ENCODE results near the gene DUSP16.
"Not testable (repeated sequence)": the region's sequence is repeated elsewhere in the genome, so short reads cannot be mapped to it uniquely, and the experiment has no call there.

Gene DUSP16

DNA sequence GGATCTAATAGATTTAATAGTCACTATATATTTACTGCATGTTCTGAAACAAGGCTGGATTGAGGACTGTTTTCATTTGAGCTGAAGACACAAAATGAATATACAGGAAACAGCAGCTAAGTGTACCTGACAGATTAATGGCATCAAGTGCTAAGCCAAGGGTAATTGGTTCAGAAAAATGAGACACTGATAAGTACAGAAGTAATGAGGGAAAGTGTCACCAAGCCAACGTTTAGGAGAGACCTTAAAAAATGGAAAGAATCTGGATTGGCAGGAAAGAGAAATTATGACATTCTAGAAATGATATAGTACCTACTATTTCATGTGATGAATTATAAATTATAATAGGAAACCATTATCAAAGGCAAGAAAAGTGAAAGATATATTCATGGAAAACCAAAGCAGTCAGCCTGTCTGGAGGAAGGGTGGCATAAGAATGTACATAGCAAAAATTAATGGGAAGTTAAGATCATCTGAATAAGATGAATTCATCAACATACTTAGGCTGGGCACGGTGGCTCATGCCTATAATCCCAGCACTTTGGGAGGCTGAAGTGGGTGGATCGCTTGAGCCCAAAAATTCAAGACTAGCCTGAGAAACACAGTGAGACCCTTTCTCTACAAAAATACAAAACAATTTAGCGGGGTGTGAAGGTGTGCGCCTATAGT lies 21.0 kb upstream of the DUSP16 start:
- DNase-seq (ENCODE audit: low read depth) = no peak

DNA sequence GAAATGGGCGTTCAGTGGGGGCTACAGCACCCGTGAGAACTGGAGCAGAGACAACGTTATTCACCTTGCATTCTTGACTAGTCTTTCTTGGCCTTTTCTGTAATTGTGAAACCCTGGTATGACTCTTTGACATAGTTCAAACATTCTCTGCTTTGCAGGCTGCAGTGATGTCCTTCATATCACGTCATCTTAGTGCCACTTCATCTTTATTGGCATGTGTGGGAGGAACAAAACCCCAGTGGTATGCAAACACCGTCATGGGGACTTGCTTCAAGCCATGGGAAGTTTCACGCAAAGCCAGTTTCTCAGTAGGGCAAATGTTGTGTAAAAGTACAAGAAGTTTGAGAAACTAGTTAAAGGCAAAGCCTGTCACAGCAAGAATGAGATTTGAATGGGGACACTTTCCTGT lies 20.2 kb upstream of the DUSP16 start:
- DNase-seq (ENCODE audit: low read depth) = peak; percentile 79

DNA sequence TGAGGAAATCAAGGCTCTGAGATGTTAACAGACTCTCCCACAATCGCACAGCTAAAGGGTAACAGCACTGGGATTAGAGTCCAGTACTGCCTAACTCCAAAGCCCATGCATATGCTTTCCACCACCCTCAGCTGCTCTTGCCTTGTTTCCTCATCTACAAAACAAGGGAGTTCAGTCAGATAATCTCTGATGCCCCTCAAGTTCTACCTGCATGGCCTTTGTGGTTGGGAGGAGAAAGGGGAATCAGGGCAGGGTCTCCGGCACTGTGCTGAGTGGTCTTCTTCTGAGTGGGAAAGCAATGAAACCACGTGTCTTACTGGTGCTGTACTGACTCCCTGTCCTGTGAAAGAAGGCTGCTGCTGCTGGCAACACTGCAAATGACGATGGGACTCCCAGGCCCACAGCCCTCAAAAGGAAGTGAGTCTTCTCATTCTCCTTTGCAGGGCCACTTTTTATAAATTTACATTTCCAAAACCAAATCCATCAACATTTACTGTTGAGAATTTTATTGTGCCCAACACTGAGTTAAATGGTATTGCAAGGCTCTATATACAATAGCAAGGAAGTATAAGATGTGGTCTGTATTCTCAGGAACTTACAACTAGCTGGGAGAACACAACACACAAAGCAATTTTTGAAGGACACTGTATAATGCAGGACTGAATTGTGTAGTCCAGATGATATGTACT lies 19.7 kb upstream of the DUSP16 start:
- no peak for DNase-seq (ENCODE audit: low read depth)

DNA sequence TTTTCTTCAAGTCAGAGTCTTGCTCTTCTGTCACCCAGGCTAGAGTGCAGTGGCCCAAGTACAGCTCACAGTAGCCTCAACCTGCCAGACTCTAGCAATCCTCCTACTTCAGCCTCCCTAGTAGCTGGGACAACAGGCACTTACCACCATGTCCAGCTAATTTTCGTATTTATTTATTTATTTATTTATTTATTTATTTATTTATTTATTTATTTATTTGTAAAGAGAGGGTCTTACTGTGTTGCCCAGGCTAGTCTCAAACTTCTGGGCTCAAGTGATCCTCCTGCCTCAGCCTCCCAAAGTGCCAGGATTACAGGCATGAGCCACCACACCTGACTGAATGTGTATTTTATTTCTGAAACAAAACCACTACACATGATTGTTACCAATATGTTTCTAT lies 18.1 kb upstream of the DUSP16 start:
- DNase-seq (ENCODE audit: low read depth) = not testable (repeated sequence)

DNA sequence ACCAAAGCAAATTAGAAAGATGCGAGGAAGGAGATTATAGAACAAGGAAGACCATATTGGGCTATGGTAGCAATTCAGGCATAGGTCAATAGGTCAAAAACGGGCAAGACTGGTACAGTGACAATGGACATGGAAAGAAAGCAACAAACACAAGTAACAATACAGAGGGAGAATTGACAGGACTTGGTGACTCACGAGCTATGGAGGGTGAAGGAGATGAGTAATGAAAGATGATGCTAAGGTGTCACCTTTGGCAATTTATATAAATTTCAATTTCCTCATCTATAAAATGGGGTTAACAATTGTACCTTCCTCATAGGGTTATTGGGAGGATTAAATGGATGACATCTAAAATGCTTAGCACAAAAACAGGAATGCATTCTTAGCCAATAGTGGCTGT lies 15.1 kb upstream of the DUSP16 start:
- DNase-seq (ENCODE audit: low read depth) = no peak

DNA sequence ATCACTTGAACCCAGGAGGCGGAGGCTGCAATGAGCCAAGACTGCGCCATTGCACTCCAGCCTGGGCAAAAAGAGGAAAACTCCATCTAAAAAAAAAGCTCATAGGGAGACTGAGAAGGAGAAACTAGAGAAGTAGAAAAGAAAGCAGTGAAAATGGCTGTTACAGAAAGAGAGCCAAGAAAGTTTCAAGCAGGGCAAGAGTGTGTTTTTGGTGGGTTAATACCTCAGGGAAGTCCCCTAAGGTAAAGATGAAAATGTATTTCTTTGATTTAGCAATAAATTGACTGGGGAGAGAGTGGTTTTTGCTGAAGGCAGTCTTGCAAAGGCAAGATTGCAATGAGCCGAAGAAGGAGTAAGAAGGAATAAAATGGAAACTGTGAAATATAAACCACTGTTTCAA lies 10.0 kb upstream of the DUSP16 start:
- no peak for DNase-seq (ENCODE audit: low read depth)

DNA sequence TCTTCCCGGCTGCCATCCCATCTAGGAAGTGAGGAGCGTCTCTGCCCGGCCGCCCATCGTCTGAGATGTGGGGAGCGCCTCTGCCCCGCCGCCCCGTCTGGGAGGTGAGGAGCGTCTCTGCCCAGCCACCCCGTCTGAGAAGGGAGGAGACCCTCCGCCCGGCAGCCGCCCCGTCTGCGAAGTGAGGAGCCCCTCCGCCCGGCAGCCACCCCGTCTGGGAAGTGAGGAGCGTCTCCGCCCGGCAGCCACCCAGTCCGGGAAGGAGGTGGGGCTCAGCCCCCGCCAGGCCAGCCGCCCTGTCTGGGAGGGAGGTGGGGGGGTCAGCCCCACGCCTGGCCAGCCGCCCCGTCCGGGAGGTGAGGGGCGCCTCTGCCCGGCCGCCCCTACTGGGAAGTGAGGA lies 3.3 kb upstream of the DUSP16 start:
- not testable (repeated sequence) for DNase-seq (ENCODE audit: low read depth)

DNA sequence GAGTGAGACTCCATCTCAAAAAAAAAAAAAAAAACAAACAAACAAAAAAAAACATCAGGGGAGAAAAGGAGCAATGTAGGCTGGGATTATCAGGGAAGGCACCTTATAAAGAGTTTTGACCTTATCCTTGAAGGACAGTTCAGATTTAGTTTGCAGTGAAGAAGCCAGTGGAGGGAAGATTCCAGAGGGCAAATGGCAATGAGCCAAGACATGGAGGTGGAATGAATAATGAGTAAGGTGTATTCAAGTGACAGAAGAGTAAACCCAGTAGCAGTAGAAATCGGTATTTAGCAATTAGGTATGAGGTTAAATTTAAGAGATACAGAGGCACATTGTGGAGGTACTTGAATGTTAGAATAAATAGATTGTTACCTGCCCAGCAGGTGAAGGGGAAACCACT lies 2.2 kb upstream of the DUSP16 start:
- DNase-seq (ENCODE audit: low read depth) = no peak

DNA sequence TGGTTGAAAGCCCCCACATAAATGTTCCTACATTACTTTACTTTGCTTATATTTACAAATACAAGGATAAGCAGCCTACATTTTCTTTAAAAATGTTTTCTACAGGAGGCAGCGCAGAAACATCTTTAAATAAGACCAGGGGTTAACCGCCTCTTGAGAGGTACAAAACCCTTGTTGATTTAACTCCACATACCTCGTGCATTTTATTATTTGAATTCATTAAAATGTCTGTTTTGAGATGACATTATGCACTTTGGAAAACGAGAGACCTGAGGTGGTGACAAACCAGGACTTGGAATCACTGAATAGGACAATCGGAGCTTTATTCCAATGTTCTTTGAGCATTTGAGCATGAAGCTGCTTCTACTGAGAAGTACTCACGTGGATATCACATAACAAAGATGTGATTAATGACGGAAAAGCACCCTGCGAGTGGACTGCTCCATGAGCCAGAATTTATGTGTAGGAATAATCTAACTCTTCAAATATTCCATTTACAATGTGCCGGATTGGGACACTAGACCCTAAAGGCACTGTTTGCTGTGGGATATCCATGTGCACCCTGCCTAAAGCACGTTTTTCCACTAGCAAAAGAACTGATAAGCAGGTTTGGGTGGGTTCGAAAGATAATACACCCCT lies 746 bp upstream of the DUSP16 start:
- peak; percentile 35 for DNase-seq (ENCODE audit: low read depth)

DNA sequence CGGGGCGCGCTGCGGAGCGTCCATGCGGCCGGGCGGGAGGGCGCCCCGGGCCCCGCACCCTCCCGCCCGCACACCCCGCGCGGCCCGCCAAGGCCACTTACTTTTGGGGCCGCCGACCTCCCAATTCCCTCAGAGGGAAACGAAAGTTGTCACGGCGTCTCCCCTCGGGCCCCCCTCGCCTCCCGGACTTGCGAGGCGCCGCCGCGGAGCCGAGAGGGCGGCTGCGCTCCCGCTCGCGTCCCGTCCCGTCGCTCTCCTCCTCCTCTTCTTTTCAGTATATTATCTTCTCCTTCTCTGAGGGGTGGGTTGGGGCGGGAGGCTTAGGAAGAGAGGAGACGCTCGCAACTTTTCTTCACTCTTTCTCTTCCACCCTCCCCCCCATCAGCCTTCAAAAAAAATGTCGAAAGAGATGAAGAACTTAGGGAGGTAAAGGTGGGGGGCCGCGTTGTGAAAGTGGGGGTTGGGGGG lies 613 bp downstream of the DUSP16 start:
- DNase-seq (ENCODE audit: low read depth) = peak; percentile 42

DNA sequence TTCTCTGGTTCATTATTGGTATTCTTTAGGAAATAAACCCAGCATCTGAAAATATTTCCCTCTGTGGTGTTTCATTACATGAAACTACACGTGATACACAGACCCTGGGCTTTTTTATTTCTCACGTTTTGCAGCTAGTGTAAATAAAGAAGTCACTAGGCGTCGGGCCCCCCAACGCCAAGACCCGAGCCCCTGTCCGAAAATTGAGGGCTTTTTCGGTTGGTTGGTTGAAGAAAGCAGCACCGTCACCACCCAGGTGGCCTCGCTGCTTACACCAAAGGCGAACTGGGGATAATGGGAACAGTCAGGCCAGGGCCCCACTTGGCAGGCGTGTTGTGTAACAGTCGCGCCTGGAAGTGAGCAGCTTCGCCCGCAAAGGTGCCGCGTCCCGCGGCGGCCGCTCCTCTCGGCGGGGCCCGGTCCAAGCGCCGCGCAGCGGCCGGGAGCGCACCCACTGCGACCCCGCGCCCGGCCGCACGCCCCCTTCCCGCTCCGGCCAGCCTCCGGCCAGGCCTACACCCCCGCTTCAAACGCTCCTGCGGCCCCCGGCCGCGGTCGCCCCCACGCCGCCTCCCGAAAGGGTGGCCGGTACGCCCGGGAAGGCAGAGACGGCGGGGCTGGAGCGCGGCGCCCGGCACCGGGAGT lies 1.2 kb downstream of the DUSP16 start:
- DNase-seq (ENCODE audit: low read depth) = peak; percentile 63

DNA sequence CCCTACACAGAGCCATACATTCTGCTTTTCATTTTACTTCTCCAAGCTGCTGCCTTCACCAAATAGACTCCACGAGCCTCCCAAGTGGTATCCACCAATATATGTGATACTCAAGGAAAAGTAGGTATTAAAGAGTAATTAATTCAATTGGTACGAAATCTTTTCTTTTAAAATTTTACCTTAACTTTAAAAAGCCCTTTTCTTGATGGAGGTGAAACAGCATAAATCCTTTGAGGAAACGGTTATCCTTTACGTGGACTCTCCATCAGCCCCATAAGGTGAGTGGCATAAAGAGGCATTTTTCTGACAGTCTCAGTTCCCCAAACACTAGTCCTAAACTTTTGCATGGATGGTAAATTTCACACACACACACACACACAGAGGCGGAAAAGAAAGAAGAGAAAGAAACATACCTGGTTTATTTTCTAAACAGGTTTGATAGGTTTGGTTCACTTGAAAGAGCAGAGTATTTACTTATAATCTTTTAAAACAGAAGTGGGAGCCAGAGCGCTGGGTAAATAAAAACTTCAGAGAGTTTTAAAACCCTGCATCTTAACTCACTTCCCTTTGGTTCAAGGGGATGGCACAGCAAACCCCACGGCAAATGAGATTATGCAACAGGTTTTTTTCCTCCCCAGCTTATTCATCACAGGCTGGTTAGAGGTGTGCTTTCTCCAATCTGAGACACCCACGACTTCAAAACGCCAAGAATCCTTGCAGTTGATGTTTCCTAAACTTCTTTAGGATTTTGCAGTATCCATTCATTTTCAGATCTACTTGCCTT lies 1.9 kb downstream of the DUSP16 start:
- peak; percentile 79 for DNase-seq (ENCODE audit: low read depth)

DNA sequence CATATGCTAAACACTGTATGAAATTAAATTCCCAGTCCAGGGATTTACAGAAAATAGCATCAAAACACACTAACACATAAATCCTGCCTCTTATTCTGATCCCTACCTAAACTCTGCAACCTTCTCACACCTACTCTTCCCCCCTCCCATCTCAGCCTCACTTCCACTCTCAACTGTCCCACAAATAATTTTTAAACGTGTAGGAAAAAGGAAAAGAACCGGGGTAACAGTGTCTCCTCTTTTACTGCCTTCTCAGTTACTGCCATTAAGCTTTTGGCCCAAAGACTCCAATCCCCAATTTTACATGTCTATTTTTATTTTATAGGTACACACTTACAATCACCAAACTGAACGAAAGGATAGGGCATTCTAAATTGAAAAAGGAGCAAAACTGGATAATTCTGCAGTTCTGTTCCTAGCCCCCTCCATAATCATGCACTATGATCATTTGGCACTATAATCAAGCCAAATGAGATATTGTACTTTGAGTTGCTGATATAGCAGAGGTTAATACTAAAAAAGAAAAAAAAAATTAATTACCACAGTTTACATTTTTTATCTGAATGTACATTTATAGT lies 2.9 kb downstream of the DUSP16 start:
- DNase-seq (ENCODE audit: low read depth) = no peak

DNA sequence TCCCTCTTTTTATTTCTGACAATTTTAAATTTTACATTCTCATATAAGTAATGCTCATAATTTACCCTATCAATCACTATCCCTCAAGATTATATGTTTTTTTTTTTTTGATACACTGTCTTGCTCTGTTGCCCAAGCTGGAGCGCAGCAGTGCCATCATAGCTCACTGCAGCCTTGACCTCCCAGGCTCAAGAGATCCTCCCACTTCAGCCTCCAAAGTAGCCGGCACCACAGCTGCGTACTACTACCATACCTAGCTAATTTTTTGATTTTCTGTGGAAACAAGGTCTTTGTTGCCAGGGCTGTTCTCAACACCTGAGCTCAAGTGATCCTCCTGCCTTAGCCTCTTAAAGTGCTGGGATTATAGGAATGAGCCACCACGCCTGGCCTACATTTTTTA lies 4.4 kb downstream of the DUSP16 start:
- DNase-seq (ENCODE audit: low read depth) = no peak

DNA sequence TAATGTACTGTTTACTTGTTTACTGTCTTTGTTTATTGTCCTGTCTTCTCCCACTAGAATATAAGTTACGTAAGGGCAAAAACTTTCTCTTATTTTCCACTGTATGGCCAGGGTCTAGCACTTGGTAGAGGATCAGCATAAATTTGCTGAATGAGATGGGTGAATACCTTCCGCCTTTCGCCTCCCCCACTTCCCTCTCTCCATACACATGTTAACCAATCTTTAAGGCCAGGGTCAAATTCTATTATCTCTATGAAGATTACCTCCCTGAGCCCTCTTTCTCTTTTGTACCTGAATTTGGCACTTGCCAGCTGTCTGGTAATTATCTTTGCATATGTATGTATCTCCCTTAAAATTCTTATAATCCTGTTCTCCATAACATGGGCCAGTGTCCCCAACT lies 4.9 kb downstream of the DUSP16 start:
- DNase-seq (ENCODE audit: low read depth) = no peak

DNA sequence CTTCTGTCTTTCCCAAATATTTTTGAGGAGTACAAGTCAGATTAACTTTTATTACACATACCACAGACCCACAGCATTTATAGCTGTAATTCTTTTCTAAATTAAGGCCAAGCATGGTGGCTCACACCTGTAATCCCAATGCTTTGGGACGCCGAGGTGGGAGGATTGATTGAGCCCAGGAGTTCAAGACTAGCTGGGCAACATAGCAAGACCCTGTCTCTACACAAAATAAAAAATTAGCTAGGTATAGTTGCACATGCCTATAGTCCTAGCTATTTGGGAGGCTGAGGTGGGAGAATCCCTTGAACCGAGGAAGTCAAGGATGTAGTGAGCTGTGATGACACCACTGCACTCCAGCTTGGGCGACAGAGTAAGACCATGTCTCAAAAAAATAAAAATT lies 7.0 kb downstream of the DUSP16 start:
- DNase-seq (ENCODE audit: low read depth) = no peak

DNA sequence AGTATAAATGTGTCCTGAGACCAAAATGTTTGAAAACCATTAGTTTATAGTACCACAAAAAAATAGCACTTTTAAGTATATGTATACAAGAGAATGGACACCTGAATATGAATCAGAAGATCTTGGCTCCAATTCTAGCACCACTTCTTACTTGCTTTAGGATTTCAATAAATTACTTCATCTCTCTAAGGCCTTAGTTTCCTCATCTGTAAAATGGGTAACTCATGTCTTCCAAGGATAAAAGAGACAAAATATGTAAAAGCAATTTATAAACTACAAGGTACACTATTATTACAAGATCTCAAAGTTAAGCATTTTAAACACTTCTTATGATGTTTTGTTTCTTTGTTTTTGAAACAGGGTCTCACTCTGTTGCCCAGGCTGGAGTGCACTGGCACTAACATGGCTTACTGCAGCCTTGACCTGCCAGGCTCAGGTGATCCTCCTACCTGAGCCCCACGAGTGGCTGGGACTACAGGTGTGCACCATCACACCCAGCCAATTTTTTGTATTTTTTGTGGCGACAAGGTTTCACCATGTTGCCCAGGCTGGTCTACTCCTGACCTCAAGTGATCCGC lies 9.4 kb downstream of the DUSP16 start:
- no peak for DNase-seq (ENCODE audit: low read depth)

DNA sequence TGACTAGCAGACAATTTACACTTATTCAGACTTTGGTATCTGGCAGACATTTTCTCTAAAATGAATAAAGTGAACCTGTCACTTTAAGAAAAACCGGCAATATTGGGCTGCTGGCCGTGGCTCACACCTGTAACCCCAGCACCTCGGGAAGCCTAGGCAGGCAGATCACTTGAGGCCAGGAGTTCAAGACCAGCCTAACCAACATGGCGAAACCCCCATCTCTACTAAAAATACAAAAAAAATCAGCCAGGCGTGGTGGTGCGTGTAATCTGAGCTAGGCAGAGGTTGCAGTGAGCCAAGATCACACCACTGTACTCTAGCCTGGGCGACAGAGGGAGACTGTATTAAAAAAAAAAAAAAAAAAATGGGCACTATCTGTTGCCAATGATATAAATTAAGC lies 11.5 kb downstream of the DUSP16 start:
- DNase-seq (ENCODE audit: low read depth) = no peak

DNA sequence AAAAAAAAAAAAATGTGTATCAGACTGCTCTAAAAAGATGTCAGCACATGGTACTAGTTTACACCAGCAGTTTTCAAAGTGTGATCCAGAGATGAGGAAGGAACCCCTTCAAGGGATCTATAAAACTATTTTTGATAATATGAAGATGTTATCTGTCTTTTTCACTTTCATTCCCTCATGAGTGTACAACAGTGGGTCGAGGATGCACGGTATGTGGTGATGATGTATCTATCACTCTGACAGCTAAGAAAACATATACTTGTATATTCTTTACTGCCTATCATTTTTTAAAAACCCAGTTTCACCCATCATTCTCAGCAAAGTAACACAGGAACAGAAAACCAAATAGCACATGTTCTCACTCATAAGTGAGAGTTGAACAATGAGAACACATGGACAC lies 12.4 kb downstream of the DUSP16 start:
- DNase-seq (ENCODE audit: low read depth) = no peak

DNA sequence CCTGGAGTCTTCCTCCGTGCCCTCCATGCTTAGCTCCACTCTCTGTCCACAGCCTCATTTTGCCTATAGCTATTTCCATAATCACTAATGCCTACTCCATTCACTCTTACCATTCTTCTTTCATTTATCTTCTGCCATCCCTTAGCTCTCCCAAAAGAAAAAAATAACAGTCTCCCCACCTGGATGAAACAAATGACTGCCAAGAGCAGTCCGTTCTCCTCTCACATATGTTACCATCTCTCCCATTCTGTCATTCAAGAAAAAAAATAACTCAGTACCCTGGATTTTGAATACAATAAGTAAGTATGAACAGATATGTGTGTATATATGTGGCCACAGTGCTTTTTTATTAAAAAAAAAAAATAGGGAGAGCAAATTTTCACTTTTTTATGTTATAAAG lies 13.2 kb downstream of the DUSP16 start:
- no peak for DNase-seq (ENCODE audit: low read depth)

DNA sequence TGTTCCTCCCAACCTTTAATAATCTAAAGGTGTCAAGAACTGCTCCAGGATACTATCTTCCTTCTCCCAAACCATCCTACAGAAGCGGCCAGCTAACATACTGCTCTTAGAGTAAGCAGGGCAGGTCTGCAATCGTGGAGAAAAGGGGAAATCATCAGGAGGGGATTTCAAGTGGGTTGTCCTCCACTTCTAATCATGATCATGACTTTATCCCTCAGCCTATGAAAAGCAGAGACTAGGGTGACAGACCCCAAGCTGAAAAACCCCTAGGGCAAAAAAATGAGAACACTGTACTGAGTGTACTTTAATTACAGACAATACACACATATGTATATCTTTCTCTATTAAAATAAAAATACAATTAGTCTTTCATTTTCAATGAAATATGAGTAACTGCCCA lies 13.9 kb downstream of the DUSP16 start:
- no peak for DNase-seq (ENCODE audit: low read depth)
